T-helper 22 cell (primary cell): ENCODE data around the gene ORC4.

Experiments used
- DNase-seq: peaks from one replicate; pipeline ENCODE4 v3.0.0-alpha.2; 2020; ENCODE audit warnings: low read depth

The ORC4 gene

GRCh38 chr2:147933931-147934330, 86.6 kb downstream of the ORC4 start:
- DNase-seq, result no peak

DNA sequence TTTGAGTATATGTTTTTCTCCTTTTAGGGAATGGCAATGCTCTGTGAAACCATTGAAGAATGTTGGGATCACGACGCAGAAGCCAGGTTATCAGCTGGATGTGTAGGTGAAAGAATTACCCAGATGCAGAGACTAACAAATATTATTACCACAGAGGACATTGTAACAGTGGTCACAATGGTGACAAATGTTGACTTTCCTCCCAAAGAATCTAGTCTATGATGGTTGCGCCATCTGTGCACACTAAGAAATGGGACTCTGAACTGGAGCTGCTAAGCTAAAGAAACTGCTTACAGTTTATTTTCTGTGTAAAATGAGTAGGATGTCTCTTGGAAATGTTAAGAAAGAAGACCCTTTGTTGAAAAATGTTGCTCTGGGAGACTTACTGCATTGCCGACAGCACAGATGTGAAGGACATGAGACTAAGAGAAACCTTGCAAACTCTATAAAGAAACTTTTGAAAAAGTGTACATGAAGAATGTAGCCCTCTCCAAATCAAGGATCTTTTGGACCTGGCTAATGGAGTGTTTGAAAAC, 93.4 kb downstream of the ORC4 start:
- DNase-seq, result no peak

DNA sequence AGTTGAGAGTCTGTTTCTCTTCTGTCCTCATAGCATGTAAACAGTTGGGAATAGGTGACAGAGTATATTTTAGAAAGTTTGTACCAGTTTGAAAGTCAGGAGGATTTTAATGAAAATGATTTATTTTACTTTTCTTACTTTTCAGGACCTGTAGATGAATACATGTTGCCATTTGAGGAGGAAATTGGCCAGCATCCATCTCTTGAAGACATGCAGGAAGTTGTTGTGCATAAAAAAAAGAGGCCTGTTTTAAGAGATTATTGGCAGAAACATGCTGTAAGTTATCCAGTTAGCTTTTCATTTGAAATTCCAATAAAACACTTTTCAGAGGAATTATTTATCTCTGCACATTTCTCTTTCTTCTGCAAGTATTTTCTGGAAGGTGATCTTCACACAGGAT, 94.7 kb downstream of the ORC4 start:
- DNase-seq, result no peak

DNA sequence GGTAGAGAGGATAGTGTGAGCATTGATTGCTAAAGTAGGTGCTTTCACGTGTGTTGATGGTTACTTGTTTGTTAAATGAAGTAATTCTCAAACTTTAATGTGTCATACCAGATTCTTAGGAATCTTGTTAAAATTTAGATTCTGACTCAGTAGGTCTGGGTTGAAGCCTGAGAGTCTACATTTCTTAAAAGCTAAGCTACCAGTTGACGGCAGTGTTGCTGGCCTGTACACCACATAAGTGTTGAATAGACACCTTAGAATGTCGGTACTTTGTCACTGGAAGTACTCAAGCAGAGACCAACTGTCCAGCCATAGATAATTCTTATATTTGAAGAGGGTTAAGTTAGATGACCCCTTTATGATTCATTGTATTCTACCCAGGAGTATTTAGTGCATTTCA, 95.9 kb downstream of the ORC4 start:
- DNase-seq, result no peak

DNA sequence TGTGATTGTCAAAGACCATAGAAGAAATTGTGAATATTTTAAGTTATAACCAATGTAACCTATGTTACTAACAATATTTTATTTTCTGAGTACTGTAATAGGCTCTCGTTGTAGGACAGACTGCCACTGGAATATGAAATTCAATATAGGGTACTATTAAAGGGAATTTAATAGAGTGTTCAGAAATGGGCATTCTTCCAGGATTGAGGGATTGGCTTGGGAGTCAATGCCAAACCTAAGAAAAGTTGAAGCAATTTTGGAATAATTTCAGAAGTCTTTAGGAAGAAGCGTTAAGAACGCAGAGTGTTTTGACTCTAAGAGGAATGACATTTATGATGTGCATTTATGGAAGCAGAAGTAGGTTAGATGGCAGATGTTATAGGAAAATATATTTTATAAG, 96.7 kb downstream of the ORC4 start:
- no peak for DNase-seq

DNA sequence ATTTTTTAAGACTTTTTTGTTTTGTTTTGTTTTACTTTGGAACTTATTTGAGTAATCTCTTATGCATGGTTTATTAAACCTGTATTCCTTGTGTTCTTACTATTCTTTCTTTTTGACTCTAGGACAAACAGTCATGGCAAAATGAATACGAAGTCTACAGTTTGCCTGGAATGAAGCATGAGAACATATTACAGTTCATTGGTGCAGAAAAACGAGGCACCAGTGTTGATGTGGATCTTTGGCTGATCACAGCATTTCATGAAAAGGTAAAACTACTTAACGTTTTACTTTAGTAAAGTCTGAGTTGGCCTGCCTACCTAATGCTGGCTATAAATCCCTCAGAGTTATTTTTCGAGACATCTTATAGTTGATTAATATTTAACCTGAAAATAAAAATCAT, 103.4 kb downstream of the ORC4 start:
- no peak for DNase-seq

DNA sequence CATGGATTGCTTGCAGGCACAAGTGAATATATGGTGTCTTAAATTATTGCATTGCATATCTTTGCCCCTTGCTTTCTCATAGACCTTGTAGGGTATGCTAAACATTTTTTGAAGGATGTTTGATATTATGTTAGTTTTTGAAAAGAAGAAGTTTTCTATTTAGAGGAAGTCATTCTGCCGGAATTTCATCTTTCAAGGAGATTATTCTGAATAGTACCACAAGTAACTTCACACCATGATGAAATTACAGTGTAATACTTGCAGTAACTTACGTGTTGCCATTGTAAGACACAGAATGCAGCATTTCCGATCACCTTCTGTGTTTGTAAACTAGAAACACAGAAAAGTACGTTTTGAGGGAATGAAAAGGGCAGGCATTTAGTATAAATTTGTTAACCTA, 103.8 kb downstream of the ORC4 start:
- DNase-seq, result no peak

DNA sequence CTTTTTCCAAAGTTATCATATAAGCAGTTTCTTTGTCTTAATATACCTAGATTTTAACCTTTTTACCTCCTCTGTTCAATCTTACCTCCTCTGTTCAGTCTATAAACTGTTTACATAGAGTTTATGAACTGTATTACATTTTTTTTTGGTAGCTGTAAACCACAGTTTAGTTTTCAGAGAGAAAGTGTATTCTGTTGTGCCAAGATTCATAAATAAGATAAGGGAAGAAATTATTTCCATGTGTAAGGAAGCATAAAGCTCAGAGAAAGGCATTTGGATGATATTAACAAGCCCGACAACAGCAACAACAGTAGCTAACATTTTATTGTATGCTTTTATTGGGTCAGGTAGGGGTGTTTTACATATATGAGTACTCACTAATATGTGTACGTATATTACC, 104.5 kb downstream of the ORC4 start:
- no peak for DNase-seq

DNA sequence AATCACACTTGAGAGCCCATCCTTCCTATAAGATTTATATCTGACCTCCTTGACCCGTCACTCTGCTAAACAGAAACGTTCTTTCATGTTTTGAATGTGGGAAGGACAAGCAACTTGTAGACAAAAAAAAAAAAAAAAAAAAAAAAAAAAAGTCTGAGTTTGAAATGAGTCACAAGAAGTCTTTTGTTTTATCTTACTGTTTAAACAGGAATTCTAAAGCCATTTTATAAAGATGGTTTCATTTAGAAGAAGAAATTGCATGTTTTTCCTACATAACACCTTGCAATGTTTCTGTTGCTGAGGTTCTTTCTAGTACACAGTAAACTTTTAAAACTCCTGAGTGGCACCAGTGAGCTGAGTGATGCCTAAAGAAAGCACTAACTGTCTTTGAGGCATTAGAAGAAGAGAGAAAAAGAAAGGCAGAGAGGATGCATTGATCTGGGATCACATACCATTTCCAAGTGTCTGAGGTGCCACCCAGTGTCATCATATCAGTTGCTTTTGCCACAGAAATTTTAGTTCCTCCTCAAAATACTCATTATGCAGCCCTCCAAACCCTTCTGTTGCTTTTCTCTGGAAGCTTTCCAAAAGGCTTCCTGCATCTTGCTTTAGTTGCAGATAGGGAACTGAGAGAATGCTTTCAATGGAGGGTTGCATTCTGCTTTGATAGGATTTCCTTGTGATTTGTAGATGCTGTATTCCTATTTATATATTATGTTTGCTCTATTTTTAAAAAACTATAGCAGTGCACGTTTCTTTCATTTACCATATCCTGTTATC, 106.6 kb downstream of the ORC4 start:
- no peak for DNase-seq

- peak; percentile 0 for DNase-seq
Measured at GRCh38 chr2:147910990-147911473, 109.5 kb downstream of the ORC4 start.

GRCh38 chr2:147909178-147909577, 111.4 kb downstream of the ORC4 start:
- DNase-seq, result no peak

DNA sequence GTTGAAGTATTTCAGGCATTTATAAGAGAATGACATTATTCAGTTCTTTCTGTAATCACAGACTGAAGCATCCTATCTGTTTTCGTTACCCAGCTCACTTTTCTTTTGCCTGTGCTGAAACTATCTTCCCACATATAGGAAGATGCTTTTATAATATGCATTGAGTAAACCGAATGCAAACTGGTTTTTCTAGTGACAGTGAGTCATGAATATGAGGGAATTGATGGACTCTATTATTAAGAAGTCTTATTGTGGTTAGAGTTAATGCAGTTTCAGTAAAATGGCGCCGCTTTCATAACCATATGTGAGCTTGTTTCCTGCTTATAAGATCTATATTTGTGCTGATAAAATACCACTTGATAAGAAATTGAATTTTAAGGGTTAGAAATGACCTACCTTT, 116.5 kb downstream of the ORC4 start:
- DNase-seq, result no peak

GRCh38 chr2:147888680-147889079, 131.9 kb downstream of the ORC4 start:
- no peak for DNase-seq

- DNase-seq, result no peak
Measured at GRCh38 chr2:147886136-147886535, 134.4 kb downstream of the ORC4 start.

DNA sequence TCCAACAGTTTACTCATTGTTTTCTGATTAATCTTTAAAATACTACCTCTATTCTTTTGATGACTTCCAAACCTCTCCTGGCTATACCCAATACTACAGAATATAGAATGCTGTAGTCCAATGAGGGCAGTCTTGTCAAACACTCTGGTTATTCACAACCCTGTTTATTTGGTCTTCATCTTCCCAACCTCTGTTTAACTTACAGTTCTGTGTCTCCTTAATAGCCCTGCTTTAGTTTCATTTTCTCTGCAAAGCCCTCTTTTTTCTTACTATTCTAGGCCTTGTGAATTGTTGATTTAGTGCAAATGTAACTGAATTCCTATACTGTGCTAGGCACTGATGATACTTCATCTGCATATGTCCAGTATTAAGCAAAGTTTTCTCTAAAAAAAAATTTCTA, 135.7 kb downstream of the ORC4 start:
- no peak for DNase-seq

- no peak for DNase-seq
Measured at GRCh38 chr2:147882631-147883030, 137.9 kb downstream of the ORC4 start.
